ES-I3 (cell line): Measurements from ENCODE around the gene YJU2.
"Not testable (repeated sequence)": the region's sequence is repeated elsewhere in the genome, so short reads cannot be mapped to it uniquely, and the experiment has no call there.

Experiments
- H3K36me3 ChIP-seq: 2 replicates; pipeline ENCODE4 v1.6.1; 2013; ENCODE audit warnings: mild to moderate bottlenecking, low read length, control low read depth, moderate library complexity; ENCODE audit not compliant: insufficient read depth
- H3K4me1 ChIP-seq: 2 replicates; pipeline ENCODE4 v1.6.1; 2013; ENCODE audit warnings: mild to moderate bottlenecking, control low read depth, low read length; ENCODE audit not compliant: insufficient read depth
- H3K9ac ChIP-seq: 2 replicates; pipeline ENCODE4 v1.6.1; 2013; ENCODE audit warnings: low read depth, mild to moderate bottlenecking, low read length, moderate library complexity
- H3K9me3 ChIP-seq: 2 replicates; pipeline ENCODE4 v1.6.1; 2013; ENCODE audit warnings: mild to moderate bottlenecking, low read length, moderate library complexity; ENCODE audit not compliant: control insufficient read depth, insufficient read depth

Gene YJU2

GRCh38 chr19:4216846-4217245 is 30.0 kb upstream of the YJU2 start:
- H3K4me1 ChIP-seq, result no peaks in the 10 kb centered on the region; the same call in 1 of the 2 replicates
- H3K36me3 ChIP-seq, result no peaks in the 10 kb centered on the region
- H3K9ac ChIP-seq, result no peak overlapping the region
- no peaks in the 10 kb centered on the region for H3K9me3 ChIP-seq

GRCh38 chr19:4217429-4218264 is 29.2 kb upstream of the YJU2 start:
- Histone ChIP-seq H3K9ac (no peak overlapping the region), H3K4me1 (no peaks in the 10 kb centered on the region; the same call in 1 of the 2 replicates), H3K36me3 (no peaks in the 10 kb centered on the region), H3K9me3 (no peaks in the 10 kb centered on the region)

- not testable (repeated sequence) for H3K4me1 ChIP-seq, H3K9me3 ChIP-seq, H3K36me3 ChIP-seq, H3K9ac ChIP-seq
Observed at GRCh38 chr19:4218523-4218922, 28.4 kb upstream of the YJU2 start.

- Histone ChIP-seq H3K4me1 (no peaks in the 10 kb centered on the region; the same call in 1 of the 2 replicates), H3K36me3 (no peaks in the 10 kb centered on the region), H3K9me3 (no peaks in the 10 kb centered on the region), H3K9ac (no peak overlapping the region)
Observed at GRCh38 chr19:4220188-4220587, 26.7 kb upstream of the YJU2 start.

- Histone ChIP-seq H3K9ac (no peak overlapping the region; the same call in 1 of the 2 replicates), H3K9me3 (no peaks in the 10 kb centered on the region), H3K36me3 (no peaks in the 10 kb centered on the region), H3K4me1 (peaks cover 9% of the 10 kb centered on the region)
Observed at GRCh38 chr19:4224470-4224869, 22.4 kb upstream of the YJU2 start.

GRCh38 chr19:4225885-4226284 is 21.0 kb upstream of the YJU2 start:
- peaks cover 12% of the 10 kb centered on the region for H3K4me1 ChIP-seq
- H3K9ac ChIP-seq, result no peak overlapping the region
- H3K36me3 ChIP-seq, result no peaks in the 10 kb centered on the region
- H3K9me3 ChIP-seq, result no peaks in the 10 kb centered on the region

- Histone ChIP-seq H3K4me1 (peaks cover 12% of the 10 kb centered on the region), H3K9me3 (no peaks in the 10 kb centered on the region), H3K36me3 (no peaks in the 10 kb centered on the region), H3K9ac (no peak overlapping the region)
Observed at GRCh38 chr19:4227771-4228170, 19.1 kb upstream of the YJU2 start.

GRCh38 chr19:4228765-4229178 is 18.1 kb upstream of the YJU2 start:
- no peaks in the 10 kb centered on the region for H3K9me3 ChIP-seq
- peak overlapping the region; percentile 16; the same call in 1 of the 2 replicates for H3K9ac ChIP-seq
- no peaks in the 10 kb centered on the region for H3K36me3 ChIP-seq
- peaks cover 12% of the 10 kb centered on the region for H3K4me1 ChIP-seq

- H3K4me1 ChIP-seq, result peaks cover 12% of the 10 kb centered on the region
- H3K36me3 ChIP-seq, result no peaks in the 10 kb centered on the region
- H3K9ac ChIP-seq, result peak within 1 kb of the TSS; percentile 16
- no peaks in the 10 kb centered on the region for H3K9me3 ChIP-seq
Observed at GRCh38 chr19:4229179-4229931, 17.5 kb upstream of the YJU2 start, which contains the start of gene EBI3. Gene EBI3 (plus strand): TSS chr19:4229523. CDS start chr19:4229551, 28 bp downstream.

GRCh38 chr19:4230237-4230636 is 16.6 kb upstream of the YJU2 start:
- H3K4me1 ChIP-seq, result peaks cover 12% of the 10 kb centered on the region
- H3K9ac ChIP-seq, H3K36me3 ChIP-seq, H3K9me3 ChIP-seq: not testable (repeated sequence)

GRCh38 chr19:4231521-4231920 is 15.4 kb upstream of the YJU2 start:
- not testable (repeated sequence) for H3K36me3 ChIP-seq, H3K9me3 ChIP-seq, H3K9ac ChIP-seq
- peaks cover 12% of the 10 kb centered on the region for H3K4me1 ChIP-seq

GRCh38 chr19:4232139-4232538 is 14.7 kb upstream of the YJU2 start:
- H3K9ac ChIP-seq, H3K9me3 ChIP-seq, H3K36me3 ChIP-seq: not testable (repeated sequence)
- H3K4me1 ChIP-seq, result peaks cover 12% of the 10 kb centered on the region

GRCh38 chr19:4232614-4233281 is 14.1 kb upstream of the YJU2 start:
- H3K36me3 ChIP-seq, result no peaks in the 10 kb centered on the region
- peaks cover 12% of the 10 kb centered on the region for H3K4me1 ChIP-seq
- H3K9me3 ChIP-seq, result no peaks in the 10 kb centered on the region
- no peak overlapping the region; the same call in 1 of the 2 replicates for H3K9ac ChIP-seq

GRCh38 chr19:4233282-4233853 is 13.5 kb upstream of the YJU2 start:
- Histone ChIP-seq H3K9me3 (no peaks in the 10 kb centered on the region), H3K4me1 (peaks cover 10% of the 10 kb centered on the region), H3K9ac (no peak overlapping the region; the same call in 1 of the 2 replicates), H3K36me3 (no peaks in the 10 kb centered on the region)
